Measurements from ENCODE around the gene INSR.

Gene INSR

DNA sequence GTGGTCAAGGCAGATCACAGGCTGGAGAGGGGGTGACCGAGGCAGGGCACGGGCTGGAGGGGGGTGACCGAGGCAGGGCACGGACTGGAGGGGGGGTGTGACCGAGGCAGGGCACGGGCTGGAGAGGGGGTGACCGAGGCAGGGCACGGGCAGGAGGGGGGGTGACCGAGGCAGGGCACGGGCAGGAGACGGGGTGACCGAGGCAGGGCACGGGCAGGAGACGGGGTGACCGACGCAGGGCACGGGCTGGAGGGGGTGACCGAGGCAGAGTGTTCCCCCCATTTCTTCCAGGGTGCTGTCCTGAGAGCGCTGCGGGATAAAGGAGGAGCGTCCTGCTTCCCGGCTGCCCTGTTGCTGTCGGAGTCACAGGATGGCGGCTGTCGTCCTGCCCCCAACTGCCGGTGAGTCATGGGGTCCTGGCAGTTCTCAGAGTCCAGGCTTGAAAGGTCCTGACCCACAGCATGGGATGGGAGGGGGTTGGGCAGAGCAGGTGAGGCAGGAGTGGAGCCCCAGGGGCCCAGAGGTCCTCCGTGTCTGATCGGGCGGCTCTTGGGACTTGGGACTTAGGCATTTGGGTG lies 219.4 kb downstream of the INSR start:
- DNase-seq, result no peak

DNA sequence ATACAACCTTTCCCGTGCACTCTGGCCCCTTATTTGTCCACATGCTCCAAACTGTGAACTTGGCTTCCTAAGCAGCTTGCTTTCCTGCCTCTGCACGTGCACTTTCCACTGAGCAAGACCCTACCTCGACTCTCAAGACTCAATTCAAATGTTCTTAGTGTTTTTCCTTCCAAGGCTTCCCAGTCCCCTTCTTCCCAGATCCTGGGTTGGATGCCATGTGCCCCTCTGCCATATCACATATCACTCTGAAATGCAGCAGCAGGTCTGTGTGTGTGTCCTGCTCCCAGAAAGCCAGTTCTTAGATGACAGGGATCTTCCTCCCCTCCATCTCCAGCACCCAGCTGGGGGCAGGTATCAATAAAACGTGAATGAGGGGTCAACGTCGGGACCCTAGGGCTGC lies 221.7 kb downstream of the INSR start:
- no peak for DNase-seq

DNA sequence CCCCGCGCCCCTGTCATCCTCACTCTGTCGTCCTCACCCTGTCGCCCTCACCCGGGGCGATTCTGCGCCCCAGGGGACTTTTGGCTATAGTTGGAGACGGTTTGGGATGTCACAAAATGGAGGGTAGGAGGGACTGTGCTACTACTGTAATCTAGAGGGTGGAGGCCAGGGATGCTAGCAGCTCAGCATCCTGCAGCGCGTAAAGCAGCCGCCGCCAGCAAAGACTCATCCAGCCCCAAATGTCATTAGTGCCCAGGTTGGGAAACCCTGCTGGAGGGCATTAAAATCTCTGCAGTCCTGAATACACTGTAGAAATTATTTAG lies 224.3 kb downstream of the INSR start:
- no peak for DNase-seq

DNA sequence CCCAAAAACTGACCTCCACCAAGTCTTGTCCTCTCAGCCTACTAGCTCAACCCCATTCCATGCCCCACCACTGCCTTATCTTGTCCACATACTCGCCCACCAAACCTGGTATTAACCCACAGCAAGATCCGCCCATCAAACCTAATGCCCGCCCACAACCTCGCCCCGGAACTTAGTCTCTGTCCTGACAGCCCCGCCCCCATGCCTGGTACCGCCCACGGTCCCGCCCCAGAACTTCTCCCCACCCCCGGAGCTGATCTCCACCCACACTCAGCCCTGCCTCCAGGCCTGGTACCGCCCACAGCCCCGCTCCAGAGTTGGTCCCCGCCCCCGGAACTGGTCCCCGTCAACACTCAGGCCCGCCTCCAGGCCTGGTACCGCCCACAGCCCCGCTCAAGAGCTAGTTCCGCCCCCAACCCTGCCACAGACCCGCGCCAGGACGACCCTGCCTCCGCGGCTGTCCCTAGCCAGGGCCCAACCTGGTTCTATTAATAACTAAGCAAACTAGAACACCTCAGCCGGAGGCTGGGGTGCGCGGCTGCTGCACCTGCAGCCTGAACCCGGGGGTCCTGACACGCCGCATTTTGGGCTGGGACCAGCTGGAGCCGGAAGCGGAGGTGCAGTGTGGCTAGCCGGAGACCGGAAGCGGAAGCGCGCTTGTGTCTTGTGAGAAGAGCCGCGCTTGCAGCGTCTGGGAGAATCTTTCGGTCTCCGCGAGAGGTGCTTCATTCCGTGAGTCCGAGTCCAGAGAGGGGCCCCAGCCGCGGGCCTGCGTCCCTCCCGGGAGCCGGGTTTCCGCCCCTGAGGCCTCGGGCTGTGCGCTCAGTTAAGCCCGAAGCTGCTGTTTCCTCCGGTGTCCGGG lies 224.9 kb downstream of the INSR start, which contains the start of gene ZNF557:
Gene ZNF557, plus strand, starts transcription at position 662 of the 862 bp plus-strand sequence. CDS start 5,372 bp downstream, outside the sequence.
- DNase-seq, result peak; percentile 96

DNA sequence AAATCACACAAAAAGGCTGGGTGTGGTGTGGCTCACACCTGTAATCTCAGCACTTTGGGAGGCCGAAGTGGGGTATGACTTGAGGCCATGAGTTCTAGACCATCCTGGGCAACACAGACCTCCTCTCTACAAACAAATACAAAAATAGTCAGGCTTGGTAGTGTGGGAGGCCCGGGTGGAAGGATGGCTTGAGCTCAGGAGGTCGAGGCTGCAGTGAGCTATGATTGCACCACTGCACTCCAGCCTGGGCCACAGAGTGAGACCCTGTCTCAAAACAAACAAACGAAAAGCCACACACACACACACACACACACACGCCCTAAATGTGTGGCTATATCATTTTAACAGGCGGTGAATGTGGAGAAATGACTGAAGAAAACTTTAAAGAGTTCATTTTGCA lies 225.6 kb downstream of the INSR start:
- DNase-seq, result no peak

DNA sequence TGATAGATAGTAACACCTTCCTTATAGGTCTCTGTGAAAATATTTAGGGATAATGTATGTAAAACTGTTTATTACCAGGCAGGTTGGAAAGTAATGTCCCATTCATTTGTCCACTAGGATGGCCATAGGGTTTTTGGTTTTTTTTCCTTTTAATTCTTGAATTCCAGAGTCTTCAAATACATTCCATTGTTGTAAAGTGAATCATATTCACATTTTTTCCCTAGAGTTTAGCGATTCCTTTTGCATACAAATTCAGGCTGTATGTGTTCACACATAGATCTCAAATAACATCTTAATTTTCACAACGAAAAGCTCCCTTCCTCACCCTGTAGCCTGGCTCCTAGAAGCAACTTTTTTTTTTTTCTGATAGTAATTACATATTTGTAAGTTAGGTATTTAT lies 226.5 kb downstream of the INSR start:
- no peak for DNase-seq

DNA sequence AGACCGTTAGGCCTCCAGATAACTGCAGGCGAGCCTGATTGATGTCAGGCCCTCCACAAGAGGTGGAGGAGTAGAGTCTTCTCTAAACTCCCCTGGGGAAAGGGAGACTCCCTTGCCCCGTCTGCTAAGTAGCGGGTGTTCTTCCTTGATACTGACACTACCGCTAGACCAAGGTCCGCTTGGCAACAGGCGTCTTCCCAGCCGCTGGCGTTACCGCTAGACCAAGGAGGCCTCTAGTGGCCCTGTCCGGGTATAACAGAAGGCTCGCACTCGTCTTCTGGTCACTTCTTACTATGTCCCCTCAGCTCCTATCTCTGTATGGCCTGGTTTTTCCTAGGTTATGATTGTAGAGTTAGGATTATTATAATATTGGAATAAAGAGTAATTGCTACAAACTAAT lies 227.1 kb downstream of the INSR start:
- peak; percentile 77 for DNase-seq

DNA sequence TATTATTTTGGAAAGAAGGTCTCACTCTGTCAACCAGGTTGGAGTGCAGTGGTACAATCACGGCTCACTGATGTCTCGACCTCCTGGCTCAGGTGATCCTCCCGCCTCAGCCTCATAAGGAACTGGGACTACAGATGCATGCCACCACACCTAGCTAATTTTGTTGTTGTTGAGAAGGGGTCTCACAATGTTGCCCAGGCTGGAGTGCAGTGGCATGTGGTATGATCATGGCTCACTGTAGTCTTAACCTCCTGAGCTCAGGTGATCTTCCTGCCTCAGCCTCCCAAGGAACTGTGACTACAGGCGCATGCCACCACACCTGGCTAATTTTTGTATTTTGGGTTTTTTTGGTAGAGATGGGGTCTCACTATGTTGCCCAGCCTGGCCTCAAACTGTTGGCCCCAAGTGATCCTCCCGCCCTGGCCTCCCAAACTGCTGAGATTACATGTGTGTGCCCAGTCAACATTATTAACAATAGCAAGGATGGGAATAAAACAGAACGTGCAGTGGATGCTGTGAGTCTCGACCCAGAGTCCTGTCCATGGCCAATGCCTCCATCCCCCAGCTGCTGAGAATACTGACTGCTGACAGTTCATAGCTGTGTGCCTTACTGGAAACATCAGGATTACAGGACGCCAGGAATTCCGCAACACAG lies 230.3 kb downstream of the INSR start:
- DNase-seq, result no peak

DNA sequence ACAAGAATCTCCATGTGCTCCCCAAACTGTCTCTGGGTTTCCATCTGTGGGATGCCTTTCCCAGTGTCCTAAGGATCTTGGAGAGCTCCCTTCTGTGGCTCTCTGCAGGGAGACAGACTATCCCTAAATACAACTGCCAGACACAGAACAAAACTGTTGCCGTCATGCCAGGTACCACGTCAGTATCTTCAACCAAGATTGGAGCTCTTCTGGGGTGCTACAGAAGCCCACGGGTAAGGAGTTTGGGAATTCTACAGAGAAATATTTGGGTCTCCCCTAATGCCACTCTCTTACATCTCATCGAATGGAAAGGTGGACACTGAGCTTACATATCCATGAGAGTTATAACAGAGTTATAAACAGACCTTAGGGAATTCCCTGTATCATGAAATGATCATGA lies 230.9 kb downstream of the INSR start:
- DNase-seq, result no peak
